K562 (cell line): ENCODE data around the gene PCP2. TPM values are rescaled to one million over a fixed set of nuclear protein-coding genes. Genes with fewer than 3 reads are reported as not detected.

Experiments used
- ATAC-seq: fragments of 200-7000 bp; cut with Tn5 transposase; 3 replicates; pipeline ENCODE4 v1.9.1; 2020; ENCODE audit warnings: moderate library complexity
- BruUV-seq: library from RNA; stranded (reverse); fragments of 400-500 nt; replicated peaks from 2 replicates; lab custom pipeline; 2021; lab: Mats Ljungman, UMichigan
- CTCF ChIA-PET: fragments of 300-600 bp; formaldehyde crosslinking; extraction: SDS; loops from one replicate; lab custom pipeline; 2021; ENCODE audit warnings: low intra/inter-chr PET ratio; lab: Yijun Ruan, JAX
- POLR2A ChIA-PET: fragments of 300-600, 350-650 bp; sonication (Branson Sonifier 250); formaldehyde crosslinking; extraction: SDS; loops from one replicate; lab custom pipeline; 2021; ENCODE audit warnings: antibody characterized with exemption, inconsistent platforms; lab: Yijun Ruan, JAX
- DNase-seq, 4 experiments: peaks; one replicate each; pipeline versions ENCODE4 v3.0.0 to v3.0.0-alpha.2; 2011 to 2018; ENCODE audit warnings: low spot score in 3 of 4, mixed read lengths in 3 of 4; ENCODE audit errors: extremely low read depth in 1 of 4
- FAIRE-seq: peaks from 2 replicates; lab custom pipeline; 2011; peaks lifted over from hg19 to GRCh38; lab: Jason Lieb, UNC
- H2AFZ ChIP-seq: 2 replicates; pipeline ENCODE4 v1.6.0; 2011; ENCODE audit warnings: low read depth, low read length, control low read depth, inconsistent platforms
- H3K27ac ChIP-seq: fragments of 200-600 bp; 3 replicates; pipeline ENCODE4 v1.8.0; 2011; ENCODE audit warnings: low read depth, mild to moderate bottlenecking, control low read depth, inconsistent platforms, low read length, moderate library complexity, mixed read lengths; ENCODE audit errors: extremely low read depth
- H3K27me3 ChIP-seq, 2 experiments: fragments of 300-600 bp in 1 of 2; 2 replicates in 1 of 2; 3 replicates in 1 of 2; pipeline versions ENCODE4 v1.6.0 to v1.8.0; 2011; ENCODE audit warnings: inconsistent platforms in 2 of 2, low read length in 2 of 2, mild to moderate bottlenecking in 1 of 2, mixed read lengths in 1 of 2, moderate library complexity in 1 of 2; ENCODE audit not compliant: control insufficient read depth in 2 of 2, insufficient read depth in 2 of 2
- H3K36me3 ChIP-seq: fragments of 300-600 bp; 3 replicates; pipeline ENCODE4 v1.8.0; 2011; ENCODE audit warnings: mild to moderate bottlenecking, low read length, inconsistent platforms; ENCODE audit not compliant: control insufficient read depth, insufficient read depth
- H3K4me1 ChIP-seq, 2 experiments: fragments of 200-600 bp in 1 of 2; replicated peaks in 1 of 2; 2 replicates in 1 of 2; 3 replicates in 1 of 2; pipeline versions ENCODE4 v1.5.1 to v1.8.0; 2011; ENCODE audit warnings: inconsistent platforms in 2 of 2, low read length in 2 of 2, mild to moderate bottlenecking in 1 of 2, mixed read lengths in 1 of 2, moderate library complexity in 1 of 2; ENCODE audit not compliant: control insufficient read depth in 2 of 2, insufficient read depth in 2 of 2
- H3K4me2 ChIP-seq: 2 replicates; pipeline ENCODE4 v1.6.1; 2011; ENCODE audit warnings: low read length, control low read depth, inconsistent platforms, mixed read lengths; ENCODE audit not compliant: insufficient read depth
- H3K4me3 ChIP-seq: fragments of 200-600 bp; sonication (generic), shearing (Covaris generic); 2 replicates; pipeline ENCODE4 v1.5.1; 2016; ENCODE audit warnings: control low read depth, inconsistent platforms
- H3K79me2 ChIP-seq: fragments of 200-600 bp; 3 replicates; pipeline ENCODE4 v1.8.0; 2011; ENCODE audit warnings: low read length, inconsistent platforms; ENCODE audit not compliant: control insufficient read depth, insufficient read depth
- H3K9ac ChIP-seq, 2 experiments: 2 replicates each; pipeline versions ENCODE4 v1.6.0 to v1.6.1; 2011; ENCODE audit warnings: low read depth in 2 of 2, low read length in 2 of 2, control low read depth in 1 of 2, inconsistent platforms in 1 of 2, mild to moderate bottlenecking in 1 of 2, mixed read lengths in 1 of 2; ENCODE audit not compliant: insufficient read depth in 1 of 2
- H3K9me1 ChIP-seq: one replicate; pipeline ENCODE4 v1.6.0; 2011; ENCODE audit warnings: inconsistent platforms, mild to moderate bottlenecking, low read length, moderate library complexity; ENCODE audit not compliant: control insufficient read depth, insufficient read depth
- H3K9me3 ChIP-seq: replicated peaks from 2 replicates; pipeline ENCODE4 v1.5.1; 2011; ENCODE audit warnings: low read depth, low read length, inconsistent platforms; ENCODE audit not compliant: control insufficient read depth, insufficient read depth
- H4K20me1 ChIP-seq: replicated peaks from 2 replicates; pipeline ENCODE4 v1.6.1; 2011; ENCODE audit warnings: low read length, inconsistent platforms, mixed read lengths; ENCODE audit not compliant: control insufficient read depth, insufficient read depth
- DDX20 ChIP-seq: fragments of 450-650 bp; IDR thresholded peaks from 2 replicates; pipeline ENCODE4 v1.6.1; 2016; ENCODE audit warnings: missing genetic modification characterization, low read depth, mild to moderate bottlenecking, missing compliant biosample characterization, moderate library complexity
- LCOR ChIP-seq: sonication (generic); formaldehyde crosslinking; IDR thresholded peaks from 2 replicates; pipeline ENCODE4 v1.8.0; 2022; ENCODE audit warnings: mild to moderate bottlenecking, missing genetic modification reagents
- POLR2A ChIP-seq: fragments of 450-650 bp; conservative IDR thresholded peaks from 2 replicates; pipeline ENCODE4 v1.6.1; 2016
- RBM14 ChIP-seq: fragments of 200-400 bp; formaldehyde crosslinking; IDR thresholded peaks from 2 replicates; pipeline ENCODE4 v1.6.1; 2018; ENCODE audit warnings: low read depth, mild to moderate bottlenecking, low read length, moderate library complexity, borderline replicate concordance; ENCODE audit not compliant: insufficient read depth
- SMAD4 ChIP-seq: fragments of 250-450 bp; sonication (Bioruptor Pico); conservative IDR thresholded peaks from 2 replicates; pipeline ENCODE4 v1.8.0; 2021; ENCODE audit warnings: inconsistent platforms, mild to moderate bottlenecking, moderate library complexity
- THRA ChIP-seq: fragments of 450-650 bp; IDR thresholded peaks from 2 replicates; pipeline ENCODE4 v1.6.1; 2017; ENCODE audit warnings: mild to moderate bottlenecking, moderate library complexity
- TRIM25 ChIP-seq: fragments of 450-650 bp; IDR thresholded peaks from 2 replicates; pipeline ENCODE4 v1.7.0; 2016; ENCODE audit warnings: borderline replicate concordance
- ZBTB7A ChIP-seq: IDR thresholded peaks from 2 replicates; pipeline ENCODE4 v1.6.1; 2011; ENCODE audit warnings: low read depth, mild to moderate bottlenecking, low read length, moderate library complexity, borderline replicate concordance; ENCODE audit not compliant: control insufficient read depth
- ZNF184 ChIP-seq: sonication (generic); formaldehyde crosslinking; IDR thresholded peaks from 2 replicates; pipeline ENCODE4 v1.5.0; 2020; ENCODE audit warnings: missing genetic modification reagents
- ZNF830 ChIP-seq: fragments of 250-450 bp; sonication (Bioruptor Pico); IDR thresholded peaks from 2 replicates; pipeline ENCODE4 v1.5.0; 2021; ENCODE audit warnings: mild to moderate bottlenecking
- WGBS: fragments of 100-300 bp; shearing (Covaris generic); methylation state at CpG from one replicate; pipeline ENCODE4 v1.1.6; 2016; ENCODE audit warnings: low coverage, mixed read lengths; ENCODE audit not compliant: insufficient coverage; ENCODE audit errors: missing lambda C conversion rate; 5-methylcytosine and 5-hydroxymethylcytosine counted together
- in situ Hi-C: fragments of 300-500 bp; cut with MboI; formaldehyde crosslinking; loops from 4 replicates; pipeline ENCODE4 v1.15.0; 2018; ENCODE audit warnings: inconsistent platforms, mixed read lengths
- intact Hi-C: fragments of 100-400 bp; cut with micrococcal nuclease; formaldehyde crosslinking; loops from 2 replicates; pipeline ENCODE4 v1.14.2; 2022
- polyA plus RNA-seq, 8 experiments: library from polyadenylated mRNA; depleted of rRNA in 4 of 8; stranded (reverse) in 5 of 8; unstranded in 3 of 8; fragments of >200 nt; fragmentation: Nextera tagmentation in 2 of 8; fragmentation: Illumina TruSeq in 1 of 8; extraction: Ambion mirVana in 2 of 8; extraction: Trizol in 1 of 8; gene quantifications; 2 replicates each; pipeline versions ENCODE4 v1.2.1 to v1.2.3, GENCODE V29; 2011 to 2014; ENCODE audit warnings: inconsistent platforms in 1 of 8, missing spikeins in 1 of 8
- total RNA-seq, 7 experiments: library from RNA; depleted of rRNA in 6 of 7; stranded (reverse); fragments of >200 nt in 6 of 7; fragmentation: Illumina TruSeq in 2 of 7; extraction: Trizol in 2 of 7; gene quantifications; 2 replicates each; pipeline versions ENCODE4 v1.2.1 to v1.2.3, GENCODE V29; 2011 to 2021; ENCODE audit warnings: low replicate concordance in 1 of 7

PCP2 gene
- total and polyA plus RNA-seq, 9 of the 15 experiments (the other 6 are each of a cell fraction or from before 2014, with no cell fraction given), result 0.17 to 1.3 (median 0.49) TPM; not detected in 3

GRCh38 chr19:7597689-7598088, 35.8 kb downstream of the PCP2 start (continued):
- TF ChIP-seq TRIM25 (no peak), DDX20 (tag) (no peak), ZNF184 (no peak), THRA (no peak)
- TF ChIP-seq, all 486 proteins: peak for 0

GRCh38 chr19:7596211-7596937, 37.1 kb downstream of the PCP2 start:
- 26% methylated on average over 11 of the region's 70 CpGs for WGBS
- Histone ChIP-seq H3K36me3 (no peaks in the 10 kb centered on the region), H3K79me2 (no peaks in the 10 kb centered on the region), H3K4me3 (no peak overlapping the region), H3K9ac (no peak overlapping the region), H3K27ac (no peak overlapping the region), H3K9me1 (no peaks in the 10 kb centered on the region), H3K4me2 (no peak overlapping the region), H2AFZ (no peak overlapping the region), H3K4me1 (peaks cover 0 to 14% of the 10 kb centered on the region in 2 experiments; a peak in 2 of 5 replicates), H3K27me3 (peaks cover 21 to 42% of the 10 kb centered on the region in 2 experiments; a peak in 4 of 5 replicates), H3K9me3 (0 out of 2 replicates have a peak, but pooled peaks cover 1% of the 10 kb centered on the region), H4K20me1 (0 out of 2 replicates have a peak, but pooled peaks cover 5% of the 10 kb centered on the region)
- FAIRE-seq (no peak), DNase-seq (no peak), ATAC-seq (no peak)
- in situ Hi-C loops (no loop called here), intact Hi-C loops (no loop called here)
- TF ChIP-seq SMAD4 (CRISPR knock-in tag), result no peak
- peak; percentile 28; the same call in 1 of the 2 replicates for TF ChIP-seq ZBTB7A
- no peak for TF ChIP-seq LCOR (CRISPR knock-in tag)
- TF ChIP-seq ZNF830 (CRISPR knock-in tag), result no peak
- no peak for TF ChIP-seq POLR2A
- TF ChIP-seq RBM14, result no peak
- no TSS peak for BruUV-seq
- ChIA-PET POLR2A (interaction anchor here (1.4 kb wide), 1 partner anchor 16 kb away, joined by 3 read pairs; no protein-coding TSS in a partner anchor), CTCF (no interaction called here)
